Measurements from ENCODE around the gene FNDC4. TPM values are rescaled to one million over a fixed set of nuclear protein-coding genes. Genes with fewer than 3 reads are reported as not detected.
A peak's percentile ranks its signal among the peaks of the same experiment; 100 is the strongest.

Gene FNDC4
- total RNA-seq, 2 donors from 2014 or later, result 24.1 to 30.6 TPM

- WGBS, result 1% methylated on average over 11 of the region's 11 CpGs
- Histone ChIP-seq H3K4me1 (replicated peaks) (no peaks in the 10 kb centered on the region), H3K9me3 (no peaks in the 10 kb centered on the region), H3K27ac (peak overlapping the region; percentile 1 to 80), H3K4me3 (peak overlapping the region; percentile 27 to 45), H3K27me3 (replicated peaks; ENCODE audit: insufficient read depth) (no peaks in the 10 kb centered on the region), H3K36me3 (no peaks in the 10 kb centered on the region)
- DNase-seq (ENCODE audit: low spot score), result no peak
- intact Hi-C loops (cut with DNase I), result no loop called here
- TF ChIP-seq POLR2A (IDR thresholded peaks at IDR 0.05) (no peak), POLR2AphosphoS5 (IDR thresholded peaks at IDR 0.05) (no peak), CTCF (IDR thresholded peaks at IDR 0.05) (no peak)
Measured at GRCh38 chr2:27489118-27489497, 5.9 kb downstream of the FNDC4 start.

GRCh38 chr2:27485496-27485895 is 9.5 kb downstream of the FNDC4 start:
- no peak for TF ChIP-seq CTCF (IDR thresholded peaks at IDR 0.05)
- no peak for TF ChIP-seq POLR2AphosphoS5 (IDR thresholded peaks at IDR 0.05)
- no peak for TF ChIP-seq POLR2A (IDR thresholded peaks at IDR 0.05)
- H3K27ac ChIP-seq, result no peak overlapping the region
- no peaks in the 10 kb centered on the region for H3K4me1 ChIP-seq (replicated peaks)
- intact Hi-C loops (cut with DNase I), result no loop called here
- WGBS, result 70% methylated on average over 3 of the region's 3 CpGs
- H3K36me3 ChIP-seq, result no peaks in the 10 kb centered on the region
- H3K4me3 ChIP-seq, result no peak overlapping the region
- H3K27me3 ChIP-seq (replicated peaks; ENCODE audit: insufficient read depth), result no peaks in the 10 kb centered on the region
- H3K9me3 ChIP-seq, result no peaks in the 10 kb centered on the region
- no peak for DNase-seq (ENCODE audit: low spot score)

- no peak for DNase-seq (ENCODE audit: low spot score)
- Histone ChIP-seq H3K4me1 (replicated peaks) (no peaks in the 10 kb centered on the region), H3K9me3 (no peaks in the 10 kb centered on the region), H3K27me3 (replicated peaks; ENCODE audit: insufficient read depth) (no peaks in the 10 kb centered on the region), H3K27ac (no peak overlapping the region), H3K36me3 (peaks cover 3 to 4% of the 10 kb centered on the region in 2 donors), H3K4me3 (no peak overlapping the region)
- WGBS, result 91% methylated on average over 5 of the region's 5 CpGs
- intact Hi-C loops (cut with DNase I), result no loop called here
- TF ChIP-seq CTCF (IDR thresholded peaks at IDR 0.05), result no peak
- no peak for TF ChIP-seq POLR2AphosphoS5 (IDR thresholded peaks at IDR 0.05)
- no peak for TF ChIP-seq POLR2A (IDR thresholded peaks at IDR 0.05)
Measured at GRCh38 chr2:27471961-27472360, 23.0 kb downstream of the FNDC4 start.

- no peak for TF ChIP-seq POLR2A (IDR thresholded peaks at IDR 0.05)
- no peak for TF ChIP-seq CTCF (IDR thresholded peaks at IDR 0.05)
- TF ChIP-seq POLR2AphosphoS5 (IDR thresholded peaks at IDR 0.05), result no peak
- Histone ChIP-seq H3K27me3 (replicated peaks; ENCODE audit: insufficient read depth) (no peaks in the 10 kb centered on the region), H3K36me3 (no peaks in the 10 kb centered on the region), H3K4me1 (replicated peaks) (no peaks in the 10 kb centered on the region), H3K9me3 (no peaks in the 10 kb centered on the region), H3K4me3 (no peak overlapping the region), H3K27ac (no peak overlapping the region)
- no peak for DNase-seq (ENCODE audit: low spot score)
- 97% methylated on average over 7 of the region's 7 CpGs for WGBS
- intact Hi-C loops (cut with DNase I), result no loop called here
Measured at GRCh38 chr2:27464443-27464842, 30.6 kb downstream of the FNDC4 start.

- TF ChIP-seq POLR2AphosphoS5 (IDR thresholded peaks at IDR 0.05), result no peak
- intact Hi-C loops (cut with DNase I), result no loop called here
- WGBS, result 81% methylated on average over 8 of the region's 8 CpGs
Measured at GRCh38 chr2:27461118-27461517, 33.9 kb downstream of the FNDC4 start.

More at GRCh38 chr2:27461118-27461517, 33.9 kb downstream of the FNDC4 start:
- no peaks in the 10 kb centered on the region for H3K9me3 ChIP-seq
- peaks cover 0 to 8% of the 10 kb centered on the region in 2 donors for H3K36me3 ChIP-seq
- no peak overlapping the region for H3K4me3 ChIP-seq
- DNase-seq (ENCODE audit: low spot score), result no peak
- no peaks in the 10 kb centered on the region for H3K4me1 ChIP-seq (replicated peaks)
- H3K27me3 ChIP-seq (replicated peaks; ENCODE audit: insufficient read depth), result no peaks in the 10 kb centered on the region
- H3K27ac ChIP-seq, result no peak overlapping the region
